GM21447 (cell line): ENCODE results near the gene CTSO.
"Not testable (repeated sequence)": the region's sequence is repeated elsewhere in the genome, so short reads cannot be mapped to it uniquely, and the experiment has no call there.

ENCODE experiments used
- ATAC-seq: cut with Tn5 transposase; IDR thresholded peaks from one replicate; pipeline ENCODE4 v1.9.1; 2021; ENCODE audit not compliant: unreplicated experiment

CTSO gene

DNA sequence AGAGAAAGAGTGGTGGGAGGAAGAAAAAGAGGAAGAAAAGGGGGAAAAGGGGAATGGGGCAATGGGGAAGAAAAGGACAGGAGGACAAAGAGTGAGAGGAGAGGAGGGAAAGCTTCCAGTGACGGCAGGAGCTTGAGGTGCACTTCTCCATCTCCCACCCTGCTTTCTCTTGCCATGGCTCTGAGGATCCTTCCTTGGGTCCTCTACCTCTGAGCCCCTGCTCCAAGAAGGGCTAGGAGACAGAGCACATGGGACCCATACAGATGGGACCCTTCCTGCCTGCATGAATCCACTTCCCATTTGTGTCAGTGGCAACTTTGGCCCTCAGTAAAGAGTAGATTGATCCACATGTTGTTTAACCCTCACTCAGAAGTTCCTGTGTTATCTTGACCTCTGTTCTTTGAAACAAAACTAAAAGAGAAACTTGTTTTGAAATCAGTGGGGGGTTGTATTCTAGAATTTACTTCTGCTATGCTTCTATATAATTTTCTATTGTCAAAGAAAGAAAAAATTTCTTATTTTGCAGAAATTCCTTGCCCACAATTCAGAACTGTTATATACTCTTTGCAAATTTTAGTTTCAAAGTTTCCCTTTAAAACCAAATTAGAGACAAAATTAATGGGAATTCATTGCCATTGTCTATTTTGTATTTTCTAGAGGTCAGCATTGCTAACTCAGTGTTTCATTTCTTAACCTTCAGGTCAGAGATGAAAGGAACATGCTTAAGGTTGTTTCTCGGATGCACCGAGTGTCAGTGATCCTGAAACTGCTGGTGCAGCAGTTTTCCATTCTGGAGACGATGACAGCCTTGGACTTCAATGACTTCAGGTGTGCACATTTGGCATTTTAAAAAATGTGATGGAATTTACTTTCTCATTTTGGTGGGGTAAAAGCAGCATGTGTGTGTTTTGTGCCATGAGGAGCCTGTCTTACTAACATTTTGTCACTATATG lies 45.2 kb downstream of the CTSO start:
- ATAC-seq: peak; percentile 68

GRCh38 chr4:155907556-155907955 lies 46.1 kb downstream of the CTSO start:
- ATAC-seq: no peak

DNA sequence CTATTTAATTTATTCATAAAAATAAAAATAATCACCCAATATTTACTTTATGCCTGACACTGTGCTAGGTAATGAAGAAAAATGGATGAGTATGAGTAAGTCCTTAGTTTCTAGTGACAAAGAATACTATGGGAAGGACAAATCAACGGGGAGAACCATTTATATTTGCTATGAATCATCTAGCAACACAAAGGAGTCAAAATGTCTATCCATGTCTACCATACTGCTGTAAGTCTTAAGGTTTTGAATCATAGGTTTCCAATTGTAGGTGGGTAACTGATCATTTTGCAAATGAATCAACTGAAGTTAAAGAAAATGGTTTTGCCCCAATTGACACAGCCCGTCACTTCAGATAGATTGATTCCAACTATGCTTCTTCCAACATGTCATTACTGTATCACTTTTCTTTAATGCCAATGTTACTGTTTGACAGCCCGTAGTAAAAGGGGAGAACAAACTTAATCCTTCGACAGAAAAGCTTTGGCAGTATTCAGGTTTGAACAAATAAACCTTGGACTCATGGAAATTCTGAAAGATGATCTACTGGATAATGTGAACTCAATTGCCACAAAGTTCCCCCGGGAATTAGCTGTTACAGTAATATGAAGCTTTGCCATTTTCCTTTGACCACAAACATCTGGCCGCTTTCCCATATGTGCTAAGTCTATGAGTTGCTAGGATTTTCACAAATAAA lies 47.0 kb downstream of the CTSO start:
- no peak for ATAC-seq

GRCh38 chr4:155904331-155904730 lies 49.3 kb downstream of the CTSO start:
- ATAC-seq: no peak

- ATAC-seq: no peak
These were observed 50.2 kb downstream of the CTSO start, which contains the start of gene TDO2 for GRCh38 chr4:155903453-155903852. TDO2 (plus strand) TSS chr4:155903696; CDS start chr4:155903759, 63 bp downstream.

DNA sequence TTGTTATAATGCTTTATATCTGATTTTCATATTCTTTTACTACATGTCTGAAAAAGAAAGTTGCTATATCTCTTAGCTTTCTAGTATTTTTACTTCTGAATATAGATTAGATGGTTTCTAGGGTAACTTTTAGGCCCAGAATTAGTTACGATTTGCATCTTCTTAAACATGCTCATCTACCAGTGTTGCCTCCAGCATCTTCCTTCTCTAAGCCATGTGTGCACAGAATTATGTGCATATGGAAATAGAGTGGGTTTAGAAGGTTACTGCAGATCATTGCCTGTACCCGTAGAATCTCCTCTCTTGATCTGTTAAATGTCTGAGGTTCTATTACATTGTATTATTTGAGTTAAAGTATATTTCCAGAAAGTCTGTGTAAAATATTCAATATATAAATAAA lies 52.7 kb downstream of the CTSO start:
- no peak for ATAC-seq

DNA sequence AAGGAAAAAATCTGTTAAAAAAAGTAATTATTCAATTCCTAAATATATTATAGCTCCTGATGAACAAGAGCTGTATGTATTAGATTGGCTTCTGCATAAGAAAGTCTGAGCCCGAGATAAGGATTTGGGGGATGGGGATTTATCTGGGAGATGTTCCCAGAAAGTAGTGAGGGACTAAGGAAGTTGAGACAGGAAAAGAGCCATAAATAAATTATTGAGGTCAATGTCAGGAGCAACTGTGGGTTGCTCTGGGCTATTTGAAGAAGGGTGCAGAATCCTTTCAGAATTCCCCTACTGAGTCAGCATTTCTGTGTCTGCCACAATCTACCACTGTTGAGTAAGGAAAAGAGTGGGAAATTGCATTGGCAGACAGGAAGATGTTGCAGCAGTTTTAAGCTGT lies 53.3 kb downstream of the CTSO start:
- ATAC-seq: no peak

GRCh38 chr4:155899891-155900290 lies 53.8 kb downstream of the CTSO start:
- no peak for ATAC-seq

GRCh38 chr4:155898371-155898770 lies 55.3 kb downstream of the CTSO start:
- ATAC-seq: not testable (repeated sequence)

DNA sequence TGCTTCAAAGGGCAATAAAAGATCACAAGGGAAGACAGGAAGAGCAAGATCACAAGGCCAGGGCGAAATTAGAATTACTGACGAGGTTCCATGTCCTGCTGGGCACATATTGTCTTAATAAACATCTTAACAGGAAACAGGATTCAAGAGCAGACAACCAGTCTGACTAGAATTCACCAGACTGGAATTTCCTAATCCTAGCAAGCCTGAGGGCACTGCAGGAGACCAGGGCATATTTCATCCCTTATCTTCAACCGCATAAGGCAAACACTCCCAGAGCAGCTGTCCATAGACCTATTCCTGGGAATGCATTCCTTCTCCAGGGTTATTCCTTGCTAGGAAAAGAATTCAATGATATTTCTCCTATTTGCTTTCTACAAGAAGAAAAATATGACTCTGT lies 62.6 kb downstream of the CTSO start:
- no peak for ATAC-seq

DNA sequence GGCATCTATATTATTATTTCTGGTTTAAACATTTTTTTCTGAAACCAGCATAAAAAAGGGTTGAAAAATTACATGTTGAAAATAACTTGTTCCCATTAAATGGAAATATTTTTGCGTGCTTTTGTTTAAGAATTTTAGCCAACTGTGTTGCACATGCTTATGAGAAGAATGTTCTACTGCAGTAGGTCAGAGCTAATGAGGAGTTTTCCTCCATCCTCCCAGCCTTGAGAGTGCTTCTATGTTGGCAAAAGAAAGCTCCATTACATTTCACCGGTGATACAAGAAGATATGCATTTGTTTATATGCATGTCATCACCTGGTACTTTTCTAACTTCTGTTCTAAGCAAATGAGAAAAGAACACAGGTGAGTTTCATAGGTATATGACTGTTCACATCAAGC lies 63.7 kb downstream of the CTSO start:
- ATAC-seq: no peak

GRCh38 chr4:155889031-155889793 lies 64.5 kb downstream of the CTSO start:
- ATAC-seq: peak; percentile 89

GRCh38 chr4:155887847-155888570 lies 65.7 kb downstream of the CTSO start:
- no peak for ATAC-seq

DNA sequence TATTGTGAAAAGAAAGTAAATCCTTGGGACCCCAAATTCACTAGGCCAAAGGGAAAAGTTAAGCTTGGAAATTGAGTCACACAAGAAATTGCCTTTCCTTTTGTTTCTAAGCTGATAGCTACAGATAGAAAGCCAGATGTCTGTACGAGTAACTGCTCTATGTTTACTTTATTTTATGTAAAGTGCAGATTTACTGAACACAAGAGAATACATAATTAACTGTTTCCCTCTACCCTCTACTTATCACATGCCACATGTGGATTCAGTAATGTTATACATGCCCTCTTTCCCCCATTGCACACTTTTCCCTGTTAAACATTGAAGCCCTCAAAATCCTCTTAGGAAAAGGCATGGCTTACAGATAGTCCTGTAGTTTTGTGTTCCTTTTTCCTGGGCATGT lies 66.6 kb downstream of the CTSO start:
- ATAC-seq: no peak

- ATAC-seq: no peak
These were observed 68.0 kb downstream of the CTSO start for GRCh38 chr4:155885666-155886065.

DNA sequence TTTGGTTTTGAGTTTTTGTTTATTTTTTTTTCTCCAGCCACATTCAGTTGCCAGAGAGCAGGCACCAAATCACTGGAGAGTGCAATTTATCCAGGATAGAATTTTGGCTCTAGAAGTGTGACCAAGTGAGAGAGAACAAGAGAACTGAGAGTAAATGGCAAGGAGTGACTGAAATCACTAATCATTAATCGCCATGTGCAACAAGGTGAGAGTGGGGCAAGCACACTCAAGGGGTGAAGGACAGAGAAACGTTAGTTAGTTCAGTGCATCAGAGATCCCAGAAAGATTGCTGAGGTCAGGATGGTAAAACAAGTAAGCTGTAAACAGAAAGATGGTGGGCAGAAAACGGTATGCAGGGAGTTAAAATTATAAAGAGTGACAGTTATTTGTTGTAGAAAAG lies 69.8 kb downstream of the CTSO start:
- ATAC-seq: no peak

GRCh38 chr4:155881555-155881954 lies 72.1 kb downstream of the CTSO start:
- ATAC-seq: no peak

DNA sequence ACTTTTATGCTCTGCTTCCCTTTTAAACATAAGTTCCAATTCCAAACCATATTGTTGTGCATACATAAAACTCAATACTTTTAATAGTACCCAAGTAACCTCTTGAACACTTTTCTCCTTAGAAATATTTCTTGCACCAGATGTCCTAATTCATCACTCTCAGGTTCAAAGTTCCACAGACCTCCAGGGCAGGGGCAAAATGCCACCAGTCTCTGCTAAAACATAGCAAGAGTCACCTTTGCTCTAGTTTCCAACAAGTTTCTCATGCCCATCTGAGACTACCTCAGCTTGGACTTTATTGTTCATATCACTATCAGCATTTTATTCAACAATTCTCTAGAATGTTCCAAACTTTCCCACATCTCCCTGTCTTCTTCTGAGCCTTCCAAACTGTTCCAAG lies 73.9 kb downstream of the CTSO start:
- ATAC-seq: no peak

DNA sequence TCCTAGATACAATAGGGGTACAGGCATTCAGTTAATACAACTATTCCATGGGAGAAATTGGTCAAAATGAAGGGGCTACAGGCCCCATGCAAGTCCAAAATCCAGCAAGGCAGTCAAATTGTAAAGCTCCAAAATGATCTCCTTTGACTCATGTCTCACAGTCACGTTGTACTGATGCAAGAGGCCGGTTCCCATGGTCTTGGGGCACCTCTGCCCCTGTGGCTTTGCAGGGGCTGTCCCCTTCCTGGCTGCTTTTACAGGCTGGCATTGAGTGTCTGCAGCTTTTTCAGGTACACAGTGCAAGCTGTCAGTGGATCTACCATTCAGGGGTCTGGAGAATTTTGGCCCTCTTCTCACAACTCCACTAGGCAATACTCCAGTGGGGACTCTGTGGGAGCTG lies 75.1 kb downstream of the CTSO start:
- ATAC-seq: no peak

DNA sequence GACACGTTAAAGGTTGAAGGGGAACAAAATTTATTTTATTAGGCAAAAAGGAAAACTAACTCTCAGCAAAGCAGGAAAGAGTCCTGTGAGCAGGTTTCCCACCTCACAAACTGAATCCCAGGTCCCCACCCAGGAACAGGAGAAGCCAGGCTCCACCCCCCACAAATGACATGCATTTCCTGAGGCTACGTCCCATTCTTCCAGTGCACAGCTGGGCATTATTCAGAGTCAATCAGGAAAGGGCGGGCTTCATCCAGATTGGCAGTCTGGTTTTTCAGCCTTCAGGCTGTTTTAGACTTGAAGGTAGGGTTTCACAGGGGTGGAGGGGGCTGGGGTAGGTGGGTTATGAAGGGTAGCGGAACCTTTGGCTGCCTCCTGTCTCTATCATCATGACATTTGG lies 75.7 kb downstream of the CTSO start:
- no peak for ATAC-seq

DNA sequence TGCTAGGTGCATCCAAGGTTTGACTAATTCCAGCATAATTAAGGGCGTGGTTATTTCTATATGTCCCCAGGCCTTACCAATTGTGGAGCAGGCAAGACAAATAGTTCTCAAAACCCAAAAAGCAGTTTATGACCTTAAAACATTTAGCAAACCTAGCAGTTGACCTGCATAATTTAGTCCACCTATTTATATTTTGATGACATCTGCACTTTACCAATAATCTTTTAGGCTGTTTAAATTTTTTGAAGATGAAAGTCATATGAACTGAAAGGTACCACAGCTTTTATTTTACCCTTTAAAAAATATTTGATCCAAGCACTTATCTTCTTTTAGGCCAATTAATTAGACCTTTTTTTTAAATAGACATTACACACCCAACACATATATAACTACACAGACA lies 77.8 kb downstream of the CTSO start:
- no peak for ATAC-seq
